Rectal smooth muscle tissue (tissue), 1 donor: ENCODE measurements around the gene PDPN.

Experiments
- H3K27ac ChIP-seq: one replicate; pipeline ENCODE4 v1.7.0; 2013; ENCODE audit warnings: low read depth, low read length, inconsistent platforms
- H3K27me3 ChIP-seq: one replicate; pipeline ENCODE4 v1.7.0; 2013; ENCODE audit warnings: low read length; ENCODE audit not compliant: control insufficient read depth, insufficient read depth
- H3K36me3 ChIP-seq: one replicate; pipeline ENCODE4 v1.7.0; 2013; ENCODE audit warnings: low read length; ENCODE audit not compliant: control insufficient read depth, insufficient read depth
- H3K4me1 ChIP-seq: one replicate; pipeline ENCODE4 v1.7.0; 2013; ENCODE audit warnings: low read length; ENCODE audit not compliant: control insufficient read depth, insufficient read depth
- H3K4me3 ChIP-seq: one replicate; pipeline ENCODE4 v1.7.0; 2013; ENCODE audit warnings: low read length
- H3K9ac ChIP-seq: one replicate; pipeline ENCODE4 v1.7.0; 2013; ENCODE audit warnings: low read length

The PDPN gene

DNA sequence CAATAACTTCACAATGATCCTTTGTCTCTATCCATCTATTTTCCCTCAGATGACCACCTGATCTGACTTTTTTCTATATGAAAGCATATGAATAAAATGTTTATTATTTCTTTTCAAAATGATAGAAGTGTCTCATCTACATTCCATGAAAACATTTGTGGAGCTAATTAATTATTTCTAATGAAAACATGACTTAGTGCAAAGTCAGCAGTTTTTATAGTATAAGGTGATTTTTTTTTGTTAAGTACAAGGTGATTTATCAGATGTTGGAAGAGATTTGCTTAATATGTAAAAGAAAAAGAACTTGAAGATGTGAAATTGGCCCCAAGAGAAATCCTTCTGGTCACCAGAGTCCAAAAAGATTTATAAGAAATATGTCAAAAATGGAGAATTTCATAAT lies 43.5 kb downstream of the PDPN start:
- Histone ChIP-seq H3K27ac (no peak overlapping the region), H3K9ac (no peak overlapping the region), H3K4me1 (no peaks in the 10 kb centered on the region), H3K4me3 (no peak overlapping the region), H3K27me3 (no peaks in the 10 kb centered on the region), H3K36me3 (no peaks in the 10 kb centered on the region)

DNA sequence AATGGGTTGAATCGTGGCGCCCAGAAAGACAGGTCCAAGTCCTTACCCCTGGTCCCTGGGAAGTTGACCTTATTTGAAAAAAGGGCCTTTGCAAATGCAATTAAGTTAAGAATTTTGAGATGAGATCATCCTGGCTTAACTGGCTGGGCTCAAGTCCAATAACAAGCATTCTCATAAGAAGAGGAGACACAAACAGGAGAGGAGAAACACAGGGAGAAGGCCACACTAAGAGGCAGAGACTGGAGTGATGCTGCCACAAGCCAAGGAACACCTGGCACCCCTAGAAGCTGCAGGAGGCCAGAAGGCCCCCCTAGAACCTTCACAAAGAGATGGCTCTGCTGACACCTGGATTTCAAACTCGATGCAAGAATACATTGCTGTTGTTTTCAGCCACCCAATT lies 44.6 kb downstream of the PDPN start:
- Histone ChIP-seq H3K4me1 (no peaks in the 10 kb centered on the region), H3K27ac (no peak overlapping the region), H3K27me3 (no peaks in the 10 kb centered on the region), H3K4me3 (no peak overlapping the region), H3K36me3 (no peaks in the 10 kb centered on the region), H3K9ac (no peak overlapping the region)

DNA sequence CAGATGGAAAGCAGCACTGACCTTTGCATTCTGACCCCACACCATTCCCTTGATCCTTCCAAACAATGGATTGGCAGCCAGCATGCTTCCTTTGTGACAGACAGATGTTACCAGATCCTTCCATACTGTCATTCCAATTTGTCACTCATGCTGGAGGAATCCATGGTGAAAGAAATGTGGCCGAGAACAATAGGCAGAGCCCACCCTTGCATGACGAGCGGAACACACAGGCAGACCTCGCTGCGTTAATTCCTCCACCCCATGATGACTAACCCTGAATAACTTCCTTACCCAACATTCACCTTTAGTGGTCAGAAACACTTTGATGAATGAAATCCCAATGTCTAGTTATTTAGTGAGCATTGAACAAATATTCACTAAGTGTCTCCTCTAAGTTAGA lies 45.1 kb downstream of the PDPN start:
- Histone ChIP-seq H3K4me3 (no peak overlapping the region), H3K27me3 (no peaks in the 10 kb centered on the region), H3K9ac (no peak overlapping the region), H3K4me1 (no peaks in the 10 kb centered on the region), H3K36me3 (no peaks in the 10 kb centered on the region), H3K27ac (no peak overlapping the region)

DNA sequence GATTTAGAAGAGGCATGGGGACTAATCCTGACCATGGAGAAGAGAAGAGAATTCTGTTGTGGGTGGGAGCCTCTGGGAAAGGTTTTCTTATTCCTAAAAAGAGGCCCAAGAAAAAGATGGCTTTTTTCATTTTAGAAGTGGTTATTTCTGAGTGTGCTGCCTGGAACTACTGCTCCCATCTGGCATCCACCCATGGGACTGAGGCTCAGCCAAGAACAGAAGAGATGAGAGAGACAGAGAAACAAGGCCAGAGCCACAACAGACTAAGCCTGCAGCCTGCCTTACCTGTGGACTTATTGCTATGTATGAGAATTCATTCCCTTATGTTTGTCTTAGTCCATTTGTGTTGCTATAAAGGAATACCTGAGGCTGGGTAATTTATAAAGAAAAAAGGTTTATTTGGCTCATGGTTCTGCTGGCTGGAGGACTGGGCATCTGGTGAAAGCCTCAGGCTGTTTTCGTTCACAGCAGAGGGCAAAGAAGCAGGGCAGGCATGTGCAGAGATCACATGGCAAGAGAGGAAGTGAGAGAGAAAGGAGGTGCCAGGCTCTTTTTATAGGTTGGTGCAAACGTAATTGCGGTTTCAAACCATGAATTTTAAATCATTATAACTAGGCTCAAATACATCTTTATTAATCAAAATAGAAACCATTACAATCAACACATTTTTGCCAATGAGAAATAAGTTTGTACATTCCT lies 58.8 kb downstream of the PDPN start:
- H3K4me1 ChIP-seq: no peaks in the 10 kb centered on the region
- no peak overlapping the region for H3K9ac ChIP-seq
- peaks cover 1% of the 10 kb centered on the region for H3K27me3 ChIP-seq
- H3K27ac ChIP-seq: no peak overlapping the region
- no peak overlapping the region for H3K4me3 ChIP-seq
- no peaks in the 10 kb centered on the region for H3K36me3 ChIP-seq

DNA sequence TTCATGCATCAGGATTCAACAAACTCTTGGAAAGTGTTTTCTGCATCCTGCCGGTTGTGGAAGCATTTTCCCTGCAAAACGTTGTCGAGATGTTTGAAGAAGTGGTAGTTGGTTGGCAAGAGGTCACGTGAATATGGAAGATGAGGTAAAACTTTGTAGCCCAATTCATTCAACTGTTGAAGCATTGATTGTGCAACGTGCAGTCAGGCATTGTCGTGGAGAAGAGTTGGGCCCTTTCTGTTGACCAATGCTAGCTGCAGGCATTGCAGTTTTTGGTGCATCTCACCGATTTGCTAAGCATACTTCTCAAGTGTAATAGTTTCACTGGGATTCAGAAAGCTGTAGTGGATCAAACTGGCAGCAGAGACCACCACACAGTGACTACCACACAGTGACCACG lies 59.4 kb downstream of the PDPN start:
- H3K36me3 ChIP-seq: no peaks in the 10 kb centered on the region
- no peak overlapping the region for H3K9ac ChIP-seq
- H3K4me3 ChIP-seq: no peak overlapping the region
- H3K27me3 ChIP-seq: peaks cover 1% of the 10 kb centered on the region
- no peak overlapping the region for H3K27ac ChIP-seq
- no peaks in the 10 kb centered on the region for H3K4me1 ChIP-seq

DNA sequence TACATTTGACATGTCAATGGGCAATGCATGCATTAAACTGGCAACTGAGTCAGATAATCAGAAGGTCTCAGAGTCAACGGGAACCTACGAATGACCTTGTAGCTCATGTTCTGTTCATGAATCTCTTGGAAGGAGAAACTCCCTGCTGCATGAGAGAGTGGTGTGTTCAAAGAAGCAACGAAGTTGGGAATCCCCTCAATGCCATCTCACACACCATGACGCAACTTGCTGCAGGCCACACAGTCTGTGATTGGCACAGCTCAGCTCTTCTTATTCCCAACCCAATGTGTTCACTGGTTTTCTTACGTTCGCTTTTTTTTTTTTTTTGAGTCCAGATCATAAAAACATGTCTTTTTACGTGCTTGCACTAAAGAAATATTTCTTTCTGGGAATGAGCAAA lies 62.9 kb downstream of the PDPN start:
- Histone ChIP-seq H3K27ac (no peak overlapping the region), H3K9ac (no peak overlapping the region), H3K4me1 (no peaks in the 10 kb centered on the region), H3K36me3 (no peaks in the 10 kb centered on the region), H3K4me3 (no peak overlapping the region), H3K27me3 (peaks cover 1% of the 10 kb centered on the region)

DNA sequence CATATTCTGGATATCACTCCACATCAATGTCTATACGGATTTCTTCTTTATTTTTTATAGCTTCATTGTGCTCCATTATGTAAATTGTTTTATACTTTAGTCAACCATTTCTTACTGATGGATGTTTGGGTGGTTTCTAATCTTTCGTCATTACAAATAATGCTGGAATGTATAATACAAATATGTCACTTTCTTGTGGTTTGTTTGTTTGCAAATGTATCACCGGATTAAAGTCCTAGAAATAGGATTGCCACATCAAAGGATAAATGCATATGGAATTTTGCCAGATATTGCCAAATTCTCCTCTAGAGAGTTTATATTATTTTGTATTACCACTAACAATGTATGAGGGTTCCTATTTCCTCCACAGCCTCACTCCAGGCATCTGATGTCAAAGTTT lies 67.6 kb downstream of the PDPN start:
- no peaks in the 10 kb centered on the region for H3K36me3 ChIP-seq
- H3K27ac ChIP-seq: no peak overlapping the region
- H3K27me3 ChIP-seq: no peaks in the 10 kb centered on the region
- no peak overlapping the region for H3K4me3 ChIP-seq
- no peaks in the 10 kb centered on the region for H3K4me1 ChIP-seq
- H3K9ac ChIP-seq: no peak overlapping the region

DNA sequence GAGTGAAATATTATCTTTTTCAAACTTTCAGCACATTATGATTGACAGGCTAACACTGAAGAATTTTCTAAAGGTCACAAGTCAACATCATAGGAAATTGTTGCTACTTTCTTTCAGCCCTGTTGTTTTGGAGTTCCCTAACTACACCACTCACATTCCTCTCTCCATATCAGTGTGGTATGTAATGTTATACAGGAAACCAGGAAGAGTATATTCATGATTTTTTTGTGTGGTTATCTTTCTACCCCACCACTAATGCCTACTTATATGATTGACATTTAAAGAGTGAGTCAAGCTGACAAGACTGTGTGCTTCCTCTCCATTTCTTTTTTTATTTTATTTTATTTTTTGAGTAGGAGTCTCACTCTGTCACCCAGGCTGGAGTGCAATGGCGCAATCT lies 68.6 kb downstream of the PDPN start:
- Histone ChIP-seq H3K36me3 (no peaks in the 10 kb centered on the region), H3K27me3 (no peaks in the 10 kb centered on the region), H3K4me1 (no peaks in the 10 kb centered on the region), H3K4me3 (no peak overlapping the region), H3K9ac (no peak overlapping the region), H3K27ac (no peak overlapping the region)

DNA sequence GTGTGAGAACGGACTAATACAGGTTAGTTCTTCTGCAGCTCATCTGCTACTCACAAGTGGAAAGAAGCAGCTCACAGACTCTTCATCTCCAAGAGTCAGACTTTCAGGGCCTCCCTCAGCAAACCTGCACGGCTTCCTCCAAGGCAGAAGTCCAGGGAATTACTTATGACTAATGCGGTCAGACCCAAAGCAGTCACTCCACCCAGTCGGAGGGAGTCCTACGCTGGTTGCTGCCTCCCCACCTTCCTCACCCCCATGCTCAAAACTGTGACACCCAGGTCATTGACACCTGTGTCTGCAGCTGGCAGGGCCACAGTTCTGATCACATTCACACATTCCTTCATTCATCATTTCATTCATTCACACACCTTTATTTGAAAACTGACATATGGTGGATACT lies 77.9 kb downstream of the PDPN start:
- Histone ChIP-seq H3K36me3 (no peaks in the 10 kb centered on the region), H3K27ac (no peak overlapping the region), H3K4me3 (no peak overlapping the region), H3K9ac (no peak overlapping the region), H3K27me3 (no peaks in the 10 kb centered on the region), H3K4me1 (no peaks in the 10 kb centered on the region)

DNA sequence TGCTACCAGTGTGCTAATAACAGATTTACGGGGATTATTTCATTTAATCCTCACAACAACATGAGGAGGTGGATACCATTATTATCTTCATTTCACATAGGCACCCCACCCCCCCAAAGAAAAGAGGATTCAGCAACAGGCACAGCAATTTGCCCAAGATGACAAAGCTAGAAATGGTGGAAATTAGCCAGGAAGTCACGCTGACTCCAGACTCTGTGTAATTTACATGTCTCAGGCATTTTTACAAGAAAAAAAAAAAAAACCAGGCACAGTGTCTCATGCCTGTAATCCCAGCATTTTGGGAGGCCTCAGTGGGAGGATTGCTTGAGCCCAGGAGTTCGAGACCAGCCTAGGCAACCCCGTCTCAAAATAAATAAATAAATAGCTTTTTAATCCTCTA lies 78.9 kb downstream of the PDPN start:
- no peaks in the 10 kb centered on the region for H3K36me3 ChIP-seq
- no peak overlapping the region for H3K9ac ChIP-seq
- H3K27ac ChIP-seq: no peak overlapping the region
- no peaks in the 10 kb centered on the region for H3K4me1 ChIP-seq
- no peak overlapping the region for H3K4me3 ChIP-seq
- no peaks in the 10 kb centered on the region for H3K27me3 ChIP-seq

DNA sequence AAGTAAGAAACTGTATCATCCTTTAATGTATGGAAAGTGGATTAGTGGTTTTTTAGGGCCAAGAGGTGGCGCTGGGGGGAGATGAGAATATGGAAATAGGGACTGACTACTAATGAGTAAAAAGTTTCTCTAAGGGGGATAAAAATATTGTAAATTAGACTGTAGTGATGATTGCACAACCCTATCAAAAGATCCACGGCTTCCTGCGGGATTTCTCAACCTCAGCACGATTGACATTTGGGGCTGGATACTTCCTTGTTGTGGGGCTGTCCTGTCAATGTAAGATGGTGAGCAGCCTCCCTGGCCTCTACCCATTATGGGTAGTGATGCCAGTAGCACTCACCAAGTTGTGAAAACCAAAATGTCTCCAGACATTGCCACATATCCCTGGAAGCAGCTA lies 80.3 kb downstream of the PDPN start:
- H3K4me3 ChIP-seq: no peak overlapping the region
- no peak overlapping the region for H3K9ac ChIP-seq
- H3K27ac ChIP-seq: no peak overlapping the region
- H3K27me3 ChIP-seq: no peaks in the 10 kb centered on the region
- no peaks in the 10 kb centered on the region for H3K36me3 ChIP-seq
- no peaks in the 10 kb centered on the region for H3K4me1 ChIP-seq

DNA sequence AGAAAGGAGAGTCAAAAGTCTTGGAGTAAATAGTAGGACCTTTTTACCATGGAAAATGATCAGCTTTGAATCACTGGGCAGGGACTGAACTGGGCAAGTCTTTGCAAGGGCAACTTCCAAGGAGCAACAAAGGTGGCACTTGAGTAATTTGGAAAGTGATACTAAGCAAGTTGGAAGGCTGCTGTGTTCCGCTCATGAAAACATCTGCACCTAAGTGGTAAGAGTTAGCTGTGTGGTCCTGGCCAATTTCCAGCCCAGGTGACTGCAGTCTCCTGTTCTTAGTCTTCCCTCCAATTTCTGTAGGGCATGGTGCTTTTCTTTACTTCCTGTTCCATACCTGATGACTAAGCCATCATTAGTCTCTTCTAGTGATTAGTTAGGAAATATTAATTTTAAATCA lies 80.8 kb downstream of the PDPN start:
- Histone ChIP-seq H3K4me3 (no peak overlapping the region), H3K27ac (no peak overlapping the region), H3K4me1 (no peaks in the 10 kb centered on the region), H3K27me3 (no peaks in the 10 kb centered on the region), H3K36me3 (no peaks in the 10 kb centered on the region), H3K9ac (no peak overlapping the region)

DNA sequence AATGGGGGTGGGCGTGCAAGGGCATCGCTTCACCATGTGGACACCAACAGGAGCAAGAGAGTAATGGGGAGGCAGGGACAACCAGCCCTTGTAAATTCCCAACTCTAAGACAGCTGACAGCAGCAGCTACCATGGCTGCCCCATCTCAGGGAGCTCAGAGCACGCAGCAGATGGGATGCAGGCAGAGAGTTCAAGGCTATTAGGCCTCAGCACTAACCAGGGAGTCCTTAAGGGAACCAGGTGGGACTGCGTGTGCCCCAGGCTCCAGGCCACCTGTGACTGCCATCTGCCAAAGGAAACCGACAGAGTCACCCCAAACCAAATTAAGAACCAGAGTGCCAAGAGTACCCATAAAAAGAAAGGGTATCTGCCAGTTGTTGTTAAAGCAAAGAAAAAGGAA lies 82.7 kb downstream of the PDPN start:
- Histone ChIP-seq H3K27ac (no peak overlapping the region), H3K4me1 (no peaks in the 10 kb centered on the region), H3K36me3 (no peaks in the 10 kb centered on the region), H3K9ac (no peak overlapping the region), H3K4me3 (no peak overlapping the region), H3K27me3 (no peaks in the 10 kb centered on the region)
